Measurements from ENCODE around the gene ARHGDIB. TPM values are rescaled to one million over a fixed set of nuclear protein-coding genes. Genes with fewer than 3 reads are reported as not detected.

Gene ARHGDIB
- total and polyA plus RNA-seq, 2 of the 13 experiments (the other 11 are each of a cell fraction or from before 2014, with no cell fraction given): 0.11 to 0.87 TPM

DNA sequence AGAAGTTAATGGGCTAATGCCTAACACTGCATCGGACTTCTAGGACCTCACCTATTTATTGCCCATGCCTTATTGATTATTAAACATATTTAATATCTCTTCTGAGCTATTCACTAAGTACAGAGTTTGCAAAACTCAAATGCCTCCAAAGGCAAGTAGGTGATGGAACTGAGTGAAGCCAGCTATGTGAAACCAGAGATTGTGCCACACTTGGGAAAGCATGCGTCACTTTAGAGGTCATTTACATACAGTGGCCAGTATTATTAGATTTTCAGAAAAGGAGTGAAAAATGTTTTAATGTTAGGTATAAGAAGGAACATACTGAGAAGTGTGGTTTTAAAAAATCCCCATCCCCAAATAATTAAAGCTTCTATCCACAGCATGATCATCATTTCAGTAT, 39.2 kb upstream of the ARHGDIB start:
- Histone ChIP-seq H3K4me3 (replicated peaks in 1 of 3; ENCODE audit: insufficient read depth in 1 of 3, low read depth in 2 of 3, low read length in 3 of 3) (no peak overlapping the region), H3K9me3 (ENCODE audit: low read length) (no peaks in the 10 kb centered on the region), H3K4me2 (ENCODE audit: low read depth, low read length) (no peak overlapping the region), H2AFZ (ENCODE audit: low read length) (no peak overlapping the region), H3K4me1 (ENCODE audit: insufficient read depth, low read length) (no peaks in the 10 kb centered on the region), H4K20me1 (ENCODE audit: insufficient read depth, low read length) (no peaks in the 10 kb centered on the region), H3K27ac (ENCODE audit: extremely low read length, insufficient read depth, low read length) (no peak overlapping the region), H3K9ac (ENCODE audit: insufficient read depth, low read depth, low read length) (no peak overlapping the region), H3K79me2 (ENCODE audit: insufficient read depth, low read length) (no peaks in the 10 kb centered on the region), H3K27me3 (ENCODE audit: control insufficient read depth in 1 of 2, insufficient read depth in 2 of 2, low read length in 2 of 2) (peaks cover 2 to 7% of the 10 kb centered on the region in 2 experiments; a peak in 2 of 5 replicates), H3K36me3 (replicated peaks in 1 of 2; ENCODE audit: control insufficient read depth in 1 of 2, insufficient read depth in 2 of 2, low read length in 2 of 2) (no peaks in the 10 kb centered on the region)
- no peak for FAIRE-seq
- 29% methylated on average over 2 of the region's 2 CpGs for WGBS (ENCODE audit: low lambda C conversion rate)
- BruUV-seq (replicated peaks): no TSS peak
- POLR2A ChIA-PET: no interaction called here
- TF ChIP-seq ZBTB8A (CRISPR knock-in tag; IDR thresholded peaks at IDR 0.05; ENCODE audit: borderline replicate concordance, low read depth) (no peak), KAT8 (CRISPR knock-in tag; IDR thresholded peaks at IDR 0.05) (no peak)
- TF ChIP-seq, protein P1, sequence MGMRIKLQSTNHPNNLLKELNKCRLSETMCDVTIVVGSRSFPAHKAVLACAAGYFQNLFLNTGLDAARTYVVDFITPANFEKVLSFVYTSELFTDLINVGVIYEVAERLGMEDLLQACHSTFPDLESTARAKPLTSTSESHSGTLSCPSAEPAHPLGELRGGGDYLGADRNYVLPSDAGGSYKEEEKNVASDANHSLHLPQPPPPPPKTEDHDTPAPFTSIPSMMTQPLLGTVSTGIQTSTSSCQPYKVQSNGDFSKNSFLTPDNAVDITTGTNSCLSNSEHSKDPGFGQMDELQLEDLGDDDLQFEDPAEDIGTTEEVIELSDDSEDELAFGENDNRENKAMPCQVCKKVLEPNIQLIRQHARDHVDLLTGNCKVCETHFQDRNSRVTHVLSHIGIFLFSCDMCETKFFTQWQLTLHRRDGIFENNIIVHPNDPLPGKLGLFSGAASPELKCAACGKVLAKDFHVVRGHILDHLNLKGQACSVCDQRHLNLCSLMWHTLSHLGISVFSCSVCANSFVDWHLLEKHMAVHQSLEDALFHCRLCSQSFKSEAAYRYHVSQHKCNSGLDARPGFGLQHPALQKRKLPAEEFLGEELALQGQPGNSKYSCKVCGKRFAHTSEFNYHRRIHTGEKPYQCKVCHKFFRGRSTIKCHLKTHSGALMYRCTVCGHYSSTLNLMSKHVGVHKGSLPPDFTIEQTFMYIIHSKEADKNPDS (CRISPR knock-in tag; IDR thresholded peaks at IDR 0.05): no peak
- CTCF ChIA-PET (ENCODE audit: low intra/inter-chr PET ratio, low total read pairs): no interaction called here
- intact Hi-C loops (cut with micrococcal nuclease; ENCODE audit: unreplicated experiment): no loop called here
- in situ Hi-C loops (cut with HindIII; ENCODE audit: extremely low pct_ligation_motif_present, low pct_unique_long_range_greater_than_20kb): no loop called here
- no peak for DNase-seq (ENCODE audit: low spot score)
- ATAC-seq: no peak

DNA sequence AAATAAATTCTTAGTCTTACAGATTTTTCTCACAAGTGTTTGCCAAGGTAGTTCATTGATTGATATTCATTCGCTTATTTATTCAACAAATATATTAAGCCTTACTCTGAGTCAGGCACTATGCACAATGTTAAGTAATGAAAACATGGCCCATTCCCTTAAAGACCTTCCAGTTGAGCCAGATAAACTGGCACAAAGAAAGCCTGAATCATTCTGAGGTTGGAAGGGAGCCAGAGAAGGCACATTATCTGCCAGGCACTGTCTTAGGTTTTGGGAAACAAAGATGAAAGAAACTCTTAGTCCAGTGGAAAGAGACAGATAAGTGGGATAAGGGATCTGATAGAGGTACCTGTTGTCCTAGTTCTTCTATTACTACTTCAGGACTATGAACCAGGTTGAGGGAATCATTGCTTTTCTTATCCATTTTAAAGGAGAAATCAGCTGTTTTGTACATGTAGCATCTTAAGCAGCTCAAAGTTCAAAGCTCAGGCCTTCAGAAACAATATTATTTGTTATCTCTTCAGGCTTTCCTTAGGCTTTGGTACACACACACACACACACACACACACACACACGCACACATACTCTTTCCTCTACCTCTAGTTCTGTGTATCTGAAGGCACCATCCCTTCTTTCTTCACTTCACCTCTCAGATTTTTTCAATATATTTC, 38.4 kb upstream of the ARHGDIB start:
- FAIRE-seq: no peak

More for the DNA sequence above, 38.4 kb upstream of the ARHGDIB start:
- no peaks in the 10 kb centered on the region for H3K79me2 ChIP-seq (ENCODE audit: insufficient read depth, low read length)
- BruUV-seq (replicated peaks): no TSS peak
- no peaks in the 10 kb centered on the region for H3K9me3 ChIP-seq (ENCODE audit: low read length)
- WGBS (ENCODE audit: low lambda C conversion rate): 1% methylated on average over 2 of the region's 2 CpGs
- no peaks in the 10 kb centered on the region for H3K36me3 ChIP-seq (replicated peaks in 1 of 2; ENCODE audit: control insufficient read depth in 1 of 2, insufficient read depth in 2 of 2, low read length in 2 of 2)
- H2AFZ ChIP-seq (ENCODE audit: low read length): no peak overlapping the region
- H4K20me1 ChIP-seq (ENCODE audit: insufficient read depth, low read length): no peaks in the 10 kb centered on the region
- H3K27ac ChIP-seq (ENCODE audit: extremely low read length, insufficient read depth, low read length): no peak overlapping the region
- in situ Hi-C loops (cut with HindIII; ENCODE audit: extremely low pct_ligation_motif_present, low pct_unique_long_range_greater_than_20kb): loop anchor here (5.0 kb wide), 3 partner anchors 158 to 278 kb away; partner anchors contain the start of genes ART4 and SMCO3
- TF ChIP-seq NR2F2 (IDR thresholded peaks at IDR 0.05; ENCODE audit: borderline replicate concordance, low read depth) (no peak), ZFP62 (CRISPR knock-in tag; IDR thresholded peaks at IDR 0.05) (no peak), ZSCAN29 (CRISPR knock-in tag; conservative IDR thresholded peaks at IDR 0.05) (no peak), SIN3B (IDR thresholded peaks at IDR 0.05; ENCODE audit: low read length) (no peak), POLR2AphosphoS2 (IDR thresholded peaks at IDR 0.05; ENCODE audit: low read depth, low read length) (no peak), ZNF382 (CRISPR knock-in tag; IDR thresholded peaks at IDR 0.05; ENCODE audit: borderline replicate concordance) (no peak), ZSCAN31 (CRISPR knock-in tag; IDR thresholded peaks at IDR 0.05; ENCODE audit: low read depth) (no peak)
- TF ChIP-seq, protein P2, sequence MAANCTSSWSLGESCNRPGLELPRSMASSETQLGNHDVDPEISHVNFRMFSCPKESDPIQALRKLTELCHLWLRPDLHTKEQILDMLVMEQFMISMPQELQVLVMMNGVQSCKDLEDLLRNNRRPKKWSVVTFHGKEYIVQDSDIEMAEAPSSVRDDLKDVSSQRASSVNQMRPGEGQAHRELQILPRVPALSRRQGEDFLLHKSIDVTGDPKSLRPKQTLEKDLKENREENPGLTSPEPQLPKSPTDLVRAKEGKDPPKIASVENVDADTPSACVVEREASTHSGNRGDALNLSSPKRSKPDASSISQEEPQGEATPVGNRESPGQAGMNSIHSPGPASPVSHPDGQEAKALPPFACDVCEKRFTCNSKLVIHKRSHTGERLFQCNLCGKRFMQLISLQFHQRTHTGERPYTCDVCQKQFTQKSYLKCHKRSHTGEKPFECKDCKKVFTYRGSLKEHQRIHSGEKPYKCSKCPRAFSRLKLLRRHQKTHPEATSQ (CRISPR knock-in tag; IDR thresholded peaks at IDR 0.05; ENCODE audit: borderline replicate concordance): no peak
- TF ChIP-seq, protein P3, sequence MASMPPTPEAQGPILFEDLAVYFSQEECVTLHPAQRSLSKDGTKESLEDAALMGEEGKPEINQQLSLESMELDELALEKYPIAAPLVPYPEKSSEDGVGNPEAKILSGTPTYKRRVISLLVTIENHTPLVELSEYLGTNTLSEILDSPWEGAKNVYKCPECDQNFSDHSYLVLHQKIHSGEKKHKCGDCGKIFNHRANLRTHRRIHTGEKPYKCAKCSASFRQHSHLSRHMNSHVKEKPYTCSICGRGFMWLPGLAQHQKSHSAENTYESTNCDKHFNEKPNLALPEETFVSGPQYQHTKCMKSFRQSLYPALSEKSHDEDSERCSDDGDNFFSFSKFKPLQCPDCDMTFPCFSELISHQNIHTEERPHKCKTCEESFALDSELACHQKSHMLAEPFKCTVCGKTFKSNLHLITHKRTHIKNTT (CRISPR knock-in tag; IDR thresholded peaks at IDR 0.05): no peak
- CTCF ChIA-PET (ENCODE audit: low intra/inter-chr PET ratio, low total read pairs): no interaction called here
- no peak for DNase-seq (ENCODE audit: low spot score)
- H3K4me3 ChIP-seq (replicated peaks in 1 of 3; ENCODE audit: insufficient read depth in 1 of 3, low read depth in 2 of 3, low read length in 3 of 3): no peak overlapping the region
- ATAC-seq: no peak
- no peak overlapping the region for H3K4me2 ChIP-seq (ENCODE audit: low read depth, low read length)
- POLR2A ChIA-PET: no interaction called here
- H3K9ac ChIP-seq (ENCODE audit: insufficient read depth, low read depth, low read length): no peak overlapping the region
- peaks cover 2 to 7% of the 10 kb centered on the region in 2 experiments; a peak in 2 of 5 replicates for H3K27me3 ChIP-seq (ENCODE audit: control insufficient read depth in 1 of 2, insufficient read depth in 2 of 2, low read length in 2 of 2)
- H3K4me1 ChIP-seq (ENCODE audit: insufficient read depth, low read length): no peaks in the 10 kb centered on the region
- intact Hi-C loops (cut with micrococcal nuclease; ENCODE audit: unreplicated experiment): loop anchor here (10.0 kb wide), 1 partner anchor 365 kb away; no protein-coding TSS in a partner anchor

Measured in HepG2 (cell line).